ENCODE measurements around the gene YEATS4. TPM values are rescaled to one million over a fixed set of nuclear protein-coding genes. Genes with fewer than 3 reads are reported as not detected.
"Not testable (repeated sequence)": the region's sequence is repeated elsewhere in the genome, so short reads cannot be mapped to it uniquely, and the experiment has no call there.

The YEATS4 gene
- total RNA-seq (2021; fragmentation: NEBNext Ultra II Directional; extraction: Animal tissue kit (Norgen Biotek cat#: 25700)) = 10 to 100 TPM in 4 of 6 experiments, 1 to 10 TPM in 2; 7.3 to 11.1 (median 10.4) TPM
- long read RNA-seq, transcript YEATS4-201 (7 exons, 1,434 nt) = major isoform, 11 of 17 reads
- long read RNA-seq, partial matches to known transcripts = 0 of 17 reads
- long read RNA-seq, other reads (novel, unspliced or antisense) = 1 of 17 reads

- Mint-ChIP-seq H3K4me3 (peak within 1 kb of the TSS; percentile 89), H3K9me3 (no peaks in the 10 kb centered on the region), H3K27ac (peak within 1 kb of the TSS; percentile 83), H3K27me3 (ENCODE audit: insufficient read depth) (peaks cover 4% of the 10 kb centered on the region), H3K4me1 (ENCODE audit: low read depth) (peaks cover 27% of the 10 kb centered on the region), H3K36me3 (ENCODE audit: low read depth) (no peaks in the 10 kb centered on the region; the same call in 1 of the 2 replicates)
- no peak for TF ChIP-seq CTCF (IDR thresholded peaks at IDR 0.05)
- peak; percentile 90 for DNase-seq
Measured at GRCh38 chr12:69359531-69360347, at the start of gene YEATS4. Gene YEATS4, plus strand, starts transcription at chr12:69359743. Its CDS starts 230 bp downstream, at chr12:69359973.

GRCh38 chr12:69313209-69313608, 46.3 kb upstream of the YEATS4 start:
- Mint-ChIP-seq H3K4me1 (ENCODE audit: low read depth) (no peaks in the 10 kb centered on the region), H3K4me3 (no peak overlapping the region), H3K9me3 (no peaks in the 10 kb centered on the region; the same call in 1 of the 2 replicates), H3K27ac (no peak overlapping the region), H3K36me3 (ENCODE audit: low read depth) (no peaks in the 10 kb centered on the region), H3K27me3 (ENCODE audit: insufficient read depth) (peaks cover 9% of the 10 kb centered on the region; the same call in 1 of the 2 replicates)
- TF ChIP-seq CTCF (IDR thresholded peaks at IDR 0.05) = no peak
- DNase-seq = no peak

GRCh38 chr12:69316784-69317183, 42.8 kb upstream of the YEATS4 start:
- not testable (repeated sequence) for H3K4me3 Mint-ChIP-seq; H3K27ac Mint-ChIP-seq; DNase-seq; H3K9me3 Mint-ChIP-seq; H3K36me3 Mint-ChIP-seq (ENCODE audit: low read depth); H3K4me1 Mint-ChIP-seq (ENCODE audit: low read depth)
- peaks cover 19% of the 10 kb centered on the region; the same call in 1 of the 2 replicates for H3K27me3 Mint-ChIP-seq (ENCODE audit: insufficient read depth)

GRCh38 chr12:69317233-69317632, 42.3 kb upstream of the YEATS4 start:
- not testable (repeated sequence) for DNase-seq; H3K4me1 Mint-ChIP-seq (ENCODE audit: low read depth); H3K4me3 Mint-ChIP-seq; H3K27ac Mint-ChIP-seq; H3K36me3 Mint-ChIP-seq (ENCODE audit: low read depth); H3K9me3 Mint-ChIP-seq
- H3K27me3 Mint-ChIP-seq (ENCODE audit: insufficient read depth) = peaks cover 18% of the 10 kb centered on the region; the same call in 1 of the 2 replicates

- Mint-ChIP-seq H3K4me3 (no peak overlapping the region), H3K4me1 (ENCODE audit: low read depth) (no peaks in the 10 kb centered on the region), H3K27ac (no peak overlapping the region), H3K27me3 (ENCODE audit: insufficient read depth) (peaks cover 18% of the 10 kb centered on the region; the same call in 1 of the 2 replicates), H3K9me3 (no peaks in the 10 kb centered on the region; the same call in 1 of the 2 replicates), H3K36me3 (ENCODE audit: low read depth) (no peaks in the 10 kb centered on the region)
- DNase-seq = no peak
- TF ChIP-seq CTCF (IDR thresholded peaks at IDR 0.05) = no peak
Measured at GRCh38 chr12:69318225-69318624, 41.3 kb upstream of the YEATS4 start.

GRCh38 chr12:69321351-69321750, 38.2 kb upstream of the YEATS4 start:
- Mint-ChIP-seq H3K36me3 (ENCODE audit: low read depth) (no peaks in the 10 kb centered on the region), H3K4me3 (no peak overlapping the region), H3K27me3 (ENCODE audit: insufficient read depth) (peaks cover 21% of the 10 kb centered on the region), H3K9me3 (no peaks in the 10 kb centered on the region; the same call in 1 of the 2 replicates), H3K27ac (no peak overlapping the region), H3K4me1 (ENCODE audit: low read depth) (no peaks in the 10 kb centered on the region)
- no peak for TF ChIP-seq CTCF (IDR thresholded peaks at IDR 0.05)
- DNase-seq = no peak

Data from HFFc6 (cell line).